IgD-negative memory B cell (primary cell): ENCODE data around the gene C14orf132. TPM values are rescaled to one million over a fixed set of nuclear protein-coding genes. Genes with fewer than 3 reads are reported as not detected.
A peak's percentile ranks its signal among the peaks of the same experiment; 100 is the strongest.

Experiments
- H3K27ac Mint-ChIP-seq, 3 donors: one replicate each; pipeline ENCODE4 v1.8.0; 2020 to 2022; ENCODE audit warnings: mild to moderate bottlenecking in 3 of 3, mixed read lengths in 3 of 3, moderate library complexity in 1 of 3
- H3K27me3 Mint-ChIP-seq: one replicate; pipeline ENCODE4 v1.8.0; 2021; ENCODE audit warnings: mixed read lengths
- H3K36me3 Mint-ChIP-seq: one replicate; pipeline ENCODE4 v1.8.0; 2020; ENCODE audit warnings: mild to moderate bottlenecking, mixed read lengths
- H3K4me1 Mint-ChIP-seq, 3 donors: one replicate each; pipeline ENCODE4 v1.8.0; 2020 to 2022; ENCODE audit warnings: mixed read lengths in 3 of 3, mild to moderate bottlenecking in 1 of 3
- H3K4me3 Mint-ChIP-seq, 4 donors: one replicate each; pipeline ENCODE4 v1.8.0; 2020 to 2022; ENCODE audit warnings: mild to moderate bottlenecking in 4 of 4, mixed read lengths in 4 of 4, moderate library complexity in 3 of 4
- H3K9me3 Mint-ChIP-seq, 3 donors: one replicate each; pipeline ENCODE4 v1.8.0; 2020 to 2021; ENCODE audit warnings: mixed read lengths in 3 of 3, mild to moderate bottlenecking in 1 of 3
- polyA plus RNA-seq: library from polyadenylated mRNA; unstranded; fragments of 300-500 nt; fragmentation: Illumina TruSeq; gene quantifications from one replicate; pipeline ENCODE4 v1.2.3, GENCODE V29; 2021

Gene C14orf132
- polyA plus RNA-seq, 1 donor from 2014 or later: 0.04 TPM

DNA sequence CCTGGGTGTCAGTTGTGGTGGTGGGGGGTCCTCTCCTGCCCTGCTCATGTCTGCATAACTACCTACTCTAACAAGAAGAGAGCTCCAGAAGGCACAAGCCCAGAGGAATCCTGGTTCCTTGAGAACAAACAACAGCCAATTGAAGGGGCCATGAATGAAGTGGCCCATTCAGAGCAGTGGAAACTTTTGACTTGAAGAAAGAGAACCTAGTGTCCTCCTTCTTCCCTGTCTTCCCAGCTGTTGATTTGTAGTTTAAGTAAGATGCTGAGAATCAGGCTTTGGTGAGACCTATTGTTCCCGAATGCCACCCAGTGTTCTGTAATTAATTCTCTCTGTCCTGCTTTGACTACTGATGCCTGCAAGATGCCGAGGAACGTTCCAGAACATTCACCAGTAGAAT lies 79.2 kb downstream of the C14orf132 start:
- Mint-ChIP-seq H3K9me3 (peaks cover 0 to 5% (median 0%) of the 10 kb centered on the region in 3 donors), H3K27me3 (peaks cover 10% of the 10 kb centered on the region), H3K36me3 (no peaks in the 10 kb centered on the region), H3K27ac (peak overlapping the region in 1 of 3 donors; percentile 84), H3K4me3 (no peak overlapping the region), H3K4me1 (no peaks in the 10 kb centered on the region)

DNA sequence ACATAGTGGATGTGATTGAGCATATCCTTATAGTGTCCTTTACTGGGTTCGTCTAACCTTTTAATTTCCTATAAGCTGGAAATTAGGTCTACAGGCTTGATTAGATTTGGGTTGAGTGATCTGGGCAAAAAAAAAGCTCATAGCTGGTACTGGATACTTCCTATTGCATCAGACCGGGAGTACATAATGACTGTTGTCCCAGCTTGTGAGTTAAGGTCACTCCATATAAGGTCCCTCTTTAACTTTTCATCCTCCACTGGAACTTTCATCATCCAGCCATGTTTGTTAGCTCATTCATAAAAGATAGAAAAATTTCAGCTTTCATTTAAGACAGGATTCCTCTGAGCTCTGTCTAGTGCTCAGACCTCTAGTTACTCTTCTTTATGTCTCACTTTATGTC lies 80.8 kb downstream of the C14orf132 start:
- peaks cover 0 to 3% (median 0%) of the 10 kb centered on the region in 3 donors for H3K9me3 Mint-ChIP-seq
- H3K36me3 Mint-ChIP-seq: no peaks in the 10 kb centered on the region
- no peak overlapping the region for H3K4me3 Mint-ChIP-seq
- peaks cover 10% of the 10 kb centered on the region for H3K27me3 Mint-ChIP-seq
- no peak overlapping the region for H3K27ac Mint-ChIP-seq
- H3K4me1 Mint-ChIP-seq: no peaks in the 10 kb centered on the region

DNA sequence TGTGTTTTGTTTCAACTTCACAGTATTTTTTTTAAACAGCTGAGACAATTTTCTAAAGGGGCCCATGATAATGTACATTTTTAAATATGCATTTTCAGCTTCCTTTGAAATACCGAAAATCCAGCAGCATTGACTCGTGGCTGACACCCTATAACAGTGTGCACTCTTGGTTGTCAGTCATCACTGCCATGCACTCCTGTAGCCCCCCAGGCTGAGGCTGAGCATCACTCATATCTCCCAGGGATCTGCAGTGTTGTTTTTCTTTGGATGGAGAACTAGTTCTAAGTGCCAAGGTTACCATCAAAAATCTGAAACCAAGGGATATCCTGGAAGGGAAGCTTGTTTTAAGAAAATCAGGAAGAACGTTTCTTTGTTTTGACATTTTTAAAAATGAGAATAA lies 81.2 kb downstream of the C14orf132 start:
- no peaks in the 10 kb centered on the region for H3K4me1 Mint-ChIP-seq
- H3K27ac Mint-ChIP-seq: no peak overlapping the region
- peaks cover 10% of the 10 kb centered on the region for H3K27me3 Mint-ChIP-seq
- H3K36me3 Mint-ChIP-seq: no peaks in the 10 kb centered on the region
- peaks cover 0 to 3% (median 0%) of the 10 kb centered on the region in 3 donors for H3K9me3 Mint-ChIP-seq
- H3K4me3 Mint-ChIP-seq: no peak overlapping the region

DNA sequence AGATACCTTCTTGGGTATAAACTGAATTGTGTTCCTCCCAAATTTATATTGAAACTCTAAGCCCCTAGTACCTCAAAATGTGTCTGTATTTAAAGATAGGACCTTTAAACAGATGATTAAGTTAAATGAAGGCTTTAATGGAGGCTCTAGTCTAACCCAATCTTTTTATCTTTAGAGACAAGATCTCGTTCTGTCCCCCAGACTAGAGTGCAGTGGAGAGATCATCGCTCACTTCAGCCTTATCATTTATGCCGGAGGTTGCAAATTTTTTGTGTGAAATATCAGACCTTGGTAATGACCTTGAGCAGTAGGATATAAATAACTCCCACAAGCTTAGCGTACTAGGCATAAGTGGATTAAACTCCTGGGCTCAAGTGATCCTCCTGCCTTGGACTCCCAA lies 81.8 kb downstream of the C14orf132 start:
- Mint-ChIP-seq H3K9me3 (peaks cover 0 to 3% (median 0%) of the 10 kb centered on the region in 3 donors), H3K4me1 (peaks cover 0 to under 1% (median 0%) of the 10 kb centered on the region in 3 donors), H3K27me3 (peaks cover 10% of the 10 kb centered on the region), H3K4me3 (no peak overlapping the region), H3K27ac (no peak overlapping the region), H3K36me3 (no peaks in the 10 kb centered on the region)

DNA sequence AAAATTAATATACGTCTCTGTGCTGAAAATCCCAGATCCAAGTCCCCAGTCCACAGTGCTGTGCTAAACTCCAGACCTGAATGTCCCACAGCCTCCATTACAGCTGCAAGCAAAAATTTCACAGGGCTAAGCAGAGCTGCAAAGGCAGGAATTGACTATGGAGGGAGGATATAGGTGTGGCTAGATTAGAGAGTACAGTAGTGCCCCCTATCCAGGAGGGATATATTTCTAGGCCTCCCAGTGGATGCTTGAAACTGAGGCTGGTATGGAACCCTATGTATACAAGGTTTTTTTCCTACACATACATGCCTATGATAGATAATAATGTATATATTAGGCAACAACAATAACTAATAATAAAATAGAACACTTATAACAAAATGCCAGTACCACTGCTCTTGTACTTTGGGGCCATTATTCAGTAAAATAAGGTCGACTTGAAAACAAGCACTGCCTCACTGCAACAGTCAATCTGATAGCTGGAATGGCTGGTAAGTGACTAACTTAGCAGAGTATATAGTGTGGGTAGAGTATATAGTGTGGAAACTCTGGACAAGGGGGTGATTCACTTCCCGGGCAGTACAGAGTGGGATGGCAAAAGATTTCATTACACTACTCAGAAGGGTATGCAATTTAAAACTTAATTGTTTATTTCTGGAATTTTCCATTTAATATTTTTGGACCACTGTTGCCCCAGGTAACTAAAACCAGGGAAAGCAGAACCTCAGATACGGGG lies 82.7 kb downstream of the C14orf132 start:
- H3K4me1 Mint-ChIP-seq: peaks cover 0 to 3% (median 0%) of the 10 kb centered on the region in 3 donors
- no peak overlapping the region for H3K27ac Mint-ChIP-seq
- H3K4me3 Mint-ChIP-seq: no peak overlapping the region
- H3K9me3 Mint-ChIP-seq: peaks cover 0 to 3% (median 1%) of the 10 kb centered on the region in 3 donors
- peaks cover 17% of the 10 kb centered on the region for H3K27me3 Mint-ChIP-seq
- no peaks in the 10 kb centered on the region for H3K36me3 Mint-ChIP-seq

DNA sequence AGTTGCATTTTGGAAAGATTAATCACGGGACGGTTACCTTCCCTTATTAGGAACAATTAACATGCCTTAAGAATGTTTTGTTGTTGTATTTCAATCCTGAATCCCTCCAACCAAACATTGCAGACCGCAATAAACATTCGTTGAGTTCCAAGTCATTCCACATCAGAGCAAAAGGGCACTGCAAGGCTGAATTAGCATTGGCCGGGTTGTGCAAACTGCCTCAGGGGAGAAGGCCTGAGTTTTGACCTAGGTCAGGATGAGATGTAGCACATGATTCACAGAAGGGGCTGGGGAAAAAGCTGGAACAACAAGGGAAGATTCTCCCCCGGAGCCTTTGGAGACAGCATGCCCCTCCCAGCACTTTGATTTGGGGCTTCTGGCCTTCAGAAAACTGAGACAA lies 83.3 kb downstream of the C14orf132 start:
- Mint-ChIP-seq H3K4me1 (peaks cover 0 to 3% (median 0%) of the 10 kb centered on the region in 3 donors), H3K27ac (no peak overlapping the region), H3K36me3 (no peaks in the 10 kb centered on the region), H3K27me3 (peaks cover 15% of the 10 kb centered on the region), H3K4me3 (no peak overlapping the region), H3K9me3 (peaks cover 0 to 3% (median 1%) of the 10 kb centered on the region in 3 donors)

DNA sequence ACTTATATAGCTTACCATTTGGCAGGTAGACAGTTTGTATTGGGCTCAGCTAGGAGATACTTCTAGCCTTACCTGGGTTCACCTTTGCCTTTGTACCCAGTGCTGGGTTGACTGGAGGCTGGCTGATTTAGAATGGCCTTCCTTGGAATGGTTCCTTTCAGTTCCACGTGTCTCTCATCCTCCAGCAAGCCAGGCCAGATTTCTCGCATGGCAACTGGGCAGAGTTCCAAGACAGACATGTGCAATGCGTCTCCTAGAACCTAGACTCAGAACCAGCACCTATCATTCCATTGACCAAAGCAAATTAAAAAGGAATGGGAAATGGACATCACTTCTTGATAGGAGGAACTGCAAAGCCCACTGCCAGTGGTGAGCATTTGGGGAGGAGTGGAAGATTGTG lies 86.4 kb downstream of the C14orf132 start:
- Mint-ChIP-seq H3K36me3 (no peaks in the 10 kb centered on the region), H3K4me1 (peaks cover 0 to 3% (median 0%) of the 10 kb centered on the region in 3 donors), H3K9me3 (peaks cover 0 to 3% (median 1%) of the 10 kb centered on the region in 3 donors), H3K27ac (no peak overlapping the region), H3K4me3 (no peak overlapping the region), H3K27me3 (peaks cover 13% of the 10 kb centered on the region)

DNA sequence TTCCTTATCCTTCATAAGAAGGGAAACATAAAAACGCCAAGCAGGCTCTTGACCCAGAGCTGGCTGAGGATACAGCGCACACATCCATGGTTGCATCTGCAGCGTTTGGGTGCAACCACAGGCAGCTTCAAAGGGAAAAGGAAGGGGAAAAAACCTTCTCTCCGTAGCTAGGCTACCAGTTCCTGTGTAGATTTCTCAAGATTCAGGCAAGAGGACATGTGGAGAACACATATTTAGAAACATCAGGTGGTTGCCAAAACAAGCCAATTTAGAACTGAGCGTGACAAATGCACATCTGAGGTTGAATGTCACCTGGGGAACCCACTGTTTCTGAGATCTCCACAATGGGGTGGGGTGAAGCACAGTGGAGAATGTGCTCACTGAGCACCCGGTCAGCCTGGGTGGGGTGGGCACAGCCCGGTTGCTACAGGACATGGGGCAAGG lies 87.2 kb downstream of the C14orf132 start:
- H3K27ac Mint-ChIP-seq: peak overlapping the region in 1 of 3 donors; percentile 28

DNA sequence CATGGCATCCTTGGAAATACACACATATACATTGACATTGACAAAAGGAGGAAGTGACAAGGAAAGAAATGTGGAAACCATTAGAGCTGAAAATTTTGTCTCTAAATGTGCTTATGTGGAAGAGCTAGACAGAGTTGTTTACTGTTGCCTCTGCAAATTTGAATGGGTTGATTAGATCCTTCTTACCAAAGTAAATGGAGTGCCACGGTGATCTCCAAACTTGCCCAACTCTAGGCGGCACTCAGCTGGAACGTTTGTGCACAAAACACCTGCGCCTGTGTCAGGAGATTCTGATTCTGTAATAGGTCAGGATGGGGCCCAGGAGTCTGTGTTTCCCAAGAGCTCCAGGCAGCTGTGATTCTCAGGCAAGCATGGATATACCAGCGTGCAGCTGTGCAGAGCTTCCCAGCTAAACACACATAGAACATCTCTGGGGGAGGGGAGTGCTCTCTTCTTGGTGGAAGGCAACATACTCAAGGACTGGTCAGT lies 87.7 kb downstream of the C14orf132 start:
- peaks cover 13% of the 10 kb centered on the region for H3K27me3 Mint-ChIP-seq
- no peak overlapping the region for H3K4me3 Mint-ChIP-seq
- peak overlapping the region in 1 of 3 donors; percentile 28 for H3K27ac Mint-ChIP-seq
- H3K4me1 Mint-ChIP-seq: peaks cover 0 to 3% (median 0%) of the 10 kb centered on the region in 3 donors
- H3K9me3 Mint-ChIP-seq: peaks cover 0 to 3% (median 1%) of the 10 kb centered on the region in 3 donors
- H3K36me3 Mint-ChIP-seq: no peaks in the 10 kb centered on the region

More for the DNA sequence above, 87.2 kb downstream of the C14orf132 start:
- peaks cover 0 to 3% (median 1%) of the 10 kb centered on the region in 3 donors for H3K9me3 Mint-ChIP-seq
- no peaks in the 10 kb centered on the region for H3K36me3 Mint-ChIP-seq
- H3K27me3 Mint-ChIP-seq: peaks cover 13% of the 10 kb centered on the region
- no peak overlapping the region for H3K4me3 Mint-ChIP-seq
- peaks cover 0 to 3% (median 0%) of the 10 kb centered on the region in 3 donors for H3K4me1 Mint-ChIP-seq

DNA sequence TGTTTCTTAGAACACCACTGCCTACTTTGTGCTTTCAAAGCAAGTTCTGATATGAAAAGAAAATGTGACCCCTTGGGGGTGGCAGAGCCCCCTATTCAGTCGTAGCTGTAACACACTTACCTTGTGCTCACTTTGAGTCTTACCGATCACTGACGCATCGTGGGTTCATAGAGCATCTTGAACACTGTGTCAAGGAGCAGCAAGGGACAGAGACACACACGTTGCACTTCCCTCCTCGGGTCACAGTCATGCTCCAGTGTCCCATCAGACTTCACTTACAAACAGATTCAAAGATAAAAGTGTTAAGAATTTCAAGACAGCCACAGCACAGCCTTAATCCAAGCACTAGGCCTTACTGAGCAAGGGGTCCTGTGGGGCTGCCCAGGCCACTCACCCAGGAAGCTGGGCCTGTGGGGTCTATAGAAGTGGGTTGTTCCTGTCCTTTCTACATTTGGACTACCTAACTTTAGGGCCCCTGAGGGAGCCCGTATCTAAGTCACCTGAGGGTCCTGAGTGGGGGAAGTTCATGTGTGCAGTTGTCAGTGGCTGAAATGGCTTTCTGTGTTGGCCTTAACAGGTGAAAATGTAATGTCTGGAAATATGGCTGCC lies 90.1 kb downstream of the C14orf132 start:
- no peak overlapping the region for H3K27ac Mint-ChIP-seq
- H3K4me3 Mint-ChIP-seq: no peak overlapping the region
- peaks cover 0 to 3% (median 0%) of the 10 kb centered on the region in 3 donors for H3K4me1 Mint-ChIP-seq
- peaks cover 13% of the 10 kb centered on the region for H3K27me3 Mint-ChIP-seq
- H3K9me3 Mint-ChIP-seq: peaks cover 0 to 4% (median 3%) of the 10 kb centered on the region in 3 donors
- H3K36me3 Mint-ChIP-seq: no peaks in the 10 kb centered on the region

DNA sequence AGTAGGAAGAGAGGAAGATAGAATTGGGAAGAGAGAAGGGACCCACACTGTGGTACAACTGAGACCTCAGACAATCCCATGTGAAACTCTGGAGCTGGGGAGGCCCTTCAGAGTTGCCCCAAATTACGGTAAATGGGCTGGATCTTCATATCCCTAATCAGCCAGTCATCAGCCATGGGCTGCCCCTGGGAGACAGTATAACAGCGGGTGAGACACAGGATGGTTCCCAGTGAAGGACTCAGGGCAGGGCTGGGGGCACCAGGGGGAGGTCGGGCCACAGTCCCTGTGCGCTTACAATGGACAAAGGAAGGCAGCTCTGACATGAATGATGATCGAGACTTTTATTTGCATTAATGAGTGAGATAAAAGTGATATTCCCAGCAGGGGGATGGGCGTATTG lies 91.2 kb downstream of the C14orf132 start:
- H3K27ac Mint-ChIP-seq: no peak overlapping the region
- peaks cover 13% of the 10 kb centered on the region for H3K27me3 Mint-ChIP-seq
- no peaks in the 10 kb centered on the region for H3K36me3 Mint-ChIP-seq
- no peak overlapping the region for H3K4me3 Mint-ChIP-seq
- H3K4me1 Mint-ChIP-seq: peaks cover 0 to 3% (median 0%) of the 10 kb centered on the region in 3 donors
- peaks cover 0 to 4% (median 0%) of the 10 kb centered on the region in 3 donors for H3K9me3 Mint-ChIP-seq

DNA sequence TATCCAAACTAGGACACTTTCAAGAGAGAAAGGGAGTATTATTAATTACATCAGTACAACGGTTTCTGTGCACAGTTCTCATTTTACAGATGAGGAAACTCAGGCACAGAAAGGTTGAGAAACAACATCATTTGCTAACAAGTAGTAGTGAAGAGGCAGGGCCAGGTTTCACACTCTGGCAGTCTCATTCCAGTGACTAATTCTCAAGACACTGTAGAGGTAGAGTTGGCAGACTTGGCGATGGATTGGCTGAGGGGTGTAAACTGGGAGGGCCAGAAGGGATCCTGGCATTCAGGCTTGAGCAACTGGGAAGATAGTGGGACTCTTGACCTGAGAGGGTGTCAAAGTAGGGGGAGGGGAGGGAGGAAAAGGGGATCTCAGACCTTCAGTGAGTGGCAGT lies 91.7 kb downstream of the C14orf132 start:
- peaks cover 13% of the 10 kb centered on the region for H3K27me3 Mint-ChIP-seq
- no peak overlapping the region for H3K4me3 Mint-ChIP-seq
- H3K4me1 Mint-ChIP-seq: peaks cover 0 to 3% (median 0%) of the 10 kb centered on the region in 3 donors
- no peak overlapping the region for H3K27ac Mint-ChIP-seq
- H3K36me3 Mint-ChIP-seq: no peaks in the 10 kb centered on the region
- peaks cover 0 to 4% (median 0%) of the 10 kb centered on the region in 3 donors for H3K9me3 Mint-ChIP-seq

DNA sequence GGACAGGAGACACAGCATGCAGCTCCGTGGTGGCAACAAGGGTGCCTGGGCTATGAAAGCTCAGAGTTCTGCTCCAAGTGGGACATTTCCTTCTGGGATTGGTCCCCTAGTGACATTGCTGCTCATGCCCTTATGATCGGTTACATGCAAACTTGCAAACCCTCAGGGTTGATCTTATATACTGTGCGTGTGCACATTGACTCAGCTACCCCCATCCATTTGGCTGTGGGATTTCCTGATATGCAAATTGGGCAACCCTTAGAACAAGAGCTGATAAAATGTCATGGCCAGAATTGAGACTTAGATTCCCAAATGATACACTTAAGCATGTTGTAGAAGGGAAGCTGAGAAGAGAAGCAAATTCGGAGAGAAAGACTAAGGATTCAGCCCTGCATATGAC lies 92.7 kb downstream of the C14orf132 start:
- H3K4me1 Mint-ChIP-seq: no peaks in the 10 kb centered on the region
- H3K27me3 Mint-ChIP-seq: peaks cover 5% of the 10 kb centered on the region
- no peaks in the 10 kb centered on the region for H3K36me3 Mint-ChIP-seq
- H3K4me3 Mint-ChIP-seq: no peak overlapping the region
- H3K27ac Mint-ChIP-seq: no peak overlapping the region
- peaks cover 0 to 2% (median 0%) of the 10 kb centered on the region in 3 donors for H3K9me3 Mint-ChIP-seq

DNA sequence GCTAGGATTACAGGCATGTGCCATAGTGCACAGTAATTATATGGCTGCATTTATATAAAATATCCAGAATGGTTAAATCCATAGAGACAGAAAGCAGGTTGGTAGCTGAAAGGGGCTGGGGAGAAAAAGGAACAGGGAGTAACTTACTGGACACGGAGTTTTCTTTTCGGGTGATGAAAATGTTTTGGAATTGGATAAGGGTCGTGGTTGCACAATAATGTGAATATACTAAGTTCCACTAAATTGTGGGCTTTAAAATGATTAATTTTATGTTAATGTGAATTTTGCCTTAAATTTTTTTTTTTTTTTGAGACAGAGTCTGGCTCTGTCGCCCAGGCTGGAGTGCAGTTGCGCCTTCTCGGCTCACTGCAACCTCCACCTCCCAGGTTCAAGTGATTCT lies 95.3 kb downstream of the C14orf132 start:
- Mint-ChIP-seq H3K4me3 (no peak overlapping the region), H3K27ac (no peak overlapping the region), H3K36me3 (no peaks in the 10 kb centered on the region), H3K27me3 (peaks cover 4% of the 10 kb centered on the region), H3K4me1 (no peaks in the 10 kb centered on the region), H3K9me3 (peaks cover 4 to 10% (median 7%) of the 10 kb centered on the region in 3 donors)

DNA sequence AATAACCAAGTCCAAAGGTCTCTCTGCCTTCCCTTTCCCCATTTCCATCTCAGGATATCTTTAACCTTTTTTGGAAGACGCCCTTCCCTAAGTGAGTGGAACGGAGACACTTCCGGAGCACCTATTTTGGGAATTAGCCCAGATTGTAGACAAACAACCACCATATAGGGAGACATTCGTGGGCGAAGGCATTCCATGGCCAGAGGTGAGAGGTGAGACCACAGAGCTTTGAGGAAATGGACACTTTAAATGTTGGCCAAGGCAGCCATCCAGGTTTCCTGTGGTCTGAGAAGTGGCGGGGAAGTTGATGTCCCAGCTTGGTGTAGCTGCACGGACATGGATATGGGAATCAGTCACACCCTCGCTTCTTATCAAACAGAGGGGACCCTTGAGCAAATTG lies 96.1 kb downstream of the C14orf132 start:
- peaks cover 4 to 10% (median 7%) of the 10 kb centered on the region in 3 donors for H3K9me3 Mint-ChIP-seq
- no peaks in the 10 kb centered on the region for H3K36me3 Mint-ChIP-seq
- H3K4me3 Mint-ChIP-seq: no peak overlapping the region
- H3K4me1 Mint-ChIP-seq: no peaks in the 10 kb centered on the region
- no peak overlapping the region for H3K27ac Mint-ChIP-seq
- no peaks in the 10 kb centered on the region for H3K27me3 Mint-ChIP-seq
